Ovary (tissue), 9 donors: ENCODE measurements around the gene NCCRP1. TPM values are rescaled to one million over a fixed set of nuclear protein-coding genes. Genes with fewer than 3 reads are reported as not detected.

Experiments used
- DNase-seq, 5 donors: peaks; one replicate each; pipeline ENCODE4 v3.0.0-alpha.2; 2019 to 2020
- H3K27ac ChIP-seq, 2 donors: fragments of 200-600 bp; one replicate each; pipeline versions ENCODE4 v1.5.1 to v1.8.0; 2019 to 2022
- H3K27me3 ChIP-seq: fragments of 200-600 bp; one replicate; pipeline ENCODE4 v1.8.0; 2022
- H3K36me3 ChIP-seq: fragments of 200-600 bp; sonication (generic); one replicate; pipeline ENCODE4 v1.5.1; 2019
- H3K4me1 ChIP-seq: one replicate; pipeline ENCODE4 v1.8.1; 2013; ENCODE audit warnings: mild to moderate bottlenecking, moderate library complexity; ENCODE audit not compliant: insufficient read depth
- H3K4me3 ChIP-seq: fragments of 200-600 bp; sonication (generic); one replicate; pipeline ENCODE4 v1.5.1; 2017
- H3K9me3 ChIP-seq, 2 donors: fragments of 200-600 bp in 1 of 2; sonication (generic) in 1 of 2; one replicate each; pipeline versions ENCODE4 v1.5.1 to v1.8.1; 2013 to 2019; ENCODE audit warnings: mild to moderate bottlenecking in 1 of 2, moderate library complexity in 1 of 2
- EP300 ChIP-seq: sonication (generic); formaldehyde crosslinking; IDR thresholded peaks from one replicate; pipeline ENCODE4 v1.6.1; 2017; ENCODE audit warnings: antibody characterized with exemption
- POLR2A ChIP-seq: fragments of 450-650 bp; IDR thresholded peaks from one replicate; pipeline ENCODE4 v1.6.1; 2017; ENCODE audit warnings: antibody characterized with exemption, mild to moderate bottlenecking, moderate library complexity
- WGBS, 3 donors: extraction: QIAGEN DNeasy Blood & Tissue Kit in 1 of 3; methylation state at CpG; one replicate each; pipeline versions ENCODE4 v1.1.5 to v1.1.7; 2013 to 2017; 5-methylcytosine and 5-hydroxymethylcytosine counted together
- intact Hi-C, 4 donors: fragments of 100-400 bp; cut with DNase I; formaldehyde crosslinking; loops; one replicate each; pipeline versions ENCODE4 v1.11.0 to v1.15.1; 2022 to 2023
- polyA plus RNA-seq, 2 donors: library from polyadenylated mRNA; stranded (reverse); fragments of 200-250 nt in 1 of 2; fragments of 350-450 nt in 1 of 2; fragmentation: Illumina TruSeq in 1 of 2; extraction: RNeasy Lipid Tissue Mini Kit (QIAGEN cat#74804) in 1 of 2; gene quantifications; one replicate each; pipeline ENCODE4 v1.2.3, GENCODE V29; 2013 to 2014
- total RNA-seq, 7 donors: library from RNA; depleted of rRNA in 2 of 7; stranded (reverse); fragments of >200 nt in 2 of 7; fragmentation: NEBNext Ultra II Directional in 3 of 7; extraction: Animal tissue kit (Norgen Biotek cat#: 25700) in 3 of 7; gene quantifications; one replicate each; pipeline versions ENCODE4 v1.1.0 to v1.2.4, GENCODE V29; 2016 to 2023
- TF ChIP-seq, protein P1 (sequence below), 3 donors: fragments of 450-650 bp in 2 of 3; fragments of 200-600 bp in 1 of 3; IDR thresholded peaks; one replicate each; pipeline versions ENCODE4 v1.5.1 to v1.8.0; 2016 to 2022; ENCODE audit warnings: antibody characterized with exemption in 3 of 3, mild to moderate bottlenecking in 1 of 3
- donor health status: DM: no; HTN: no; CAD: no; lungs with moderate emphysema.
- donor health status: DM: no; HTN: no; CAD: no.
- donor health status: Bipolar disorder and iron deficiency.
- donor health status: DM: yes; HTN: yes; CAD: no.
- donor health status: DM: no; HTN: no; CAD: no.
- donor health status: DM: yes; HTN: yes; CAD: no.

The NCCRP1 gene
- total and polyA plus RNA-seq, 9 donors, result 0.05 to 4.4 (median 0.20) TPM; not detected in 4

DNA sequence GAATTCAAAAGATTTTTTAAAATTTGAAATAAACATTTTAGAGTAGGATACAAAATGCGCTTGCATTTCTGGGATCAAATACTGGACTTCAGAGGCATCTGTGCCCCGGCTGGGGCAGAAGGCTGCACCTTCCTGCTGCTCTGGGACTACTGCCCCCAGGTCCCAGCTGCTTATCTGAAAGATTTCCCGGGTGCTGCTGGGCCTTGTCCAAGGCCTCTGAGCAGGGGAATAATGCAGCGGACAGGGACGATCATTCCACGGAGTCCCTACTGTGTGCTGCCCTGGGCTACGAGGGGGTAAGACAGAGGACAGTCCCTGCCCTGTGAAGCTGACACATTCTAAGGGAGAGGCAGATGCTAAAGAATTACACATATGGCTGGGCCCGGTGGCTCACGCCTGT lies 33.1 kb upstream of the NCCRP1 start:
- intact Hi-C loops, result no loop called here
- Histone ChIP-seq H3K9me3 (no peaks in the 10 kb centered on the region), H3K27ac (no peak overlapping the region), H3K4me1 (peaks cover 25% of the 10 kb centered on the region), H3K27me3 (no peaks in the 10 kb centered on the region), H3K4me3 (no peak overlapping the region), H3K36me3 (no peaks in the 10 kb centered on the region)
- WGBS, 3 donors, result 73 to 81% (median 79%) methylated on average over 9 of the region's 9 CpGs
- TF ChIP-seq EP300 (no peak), POLR2A (no peak)
- TF ChIP-seq, protein P1, sequence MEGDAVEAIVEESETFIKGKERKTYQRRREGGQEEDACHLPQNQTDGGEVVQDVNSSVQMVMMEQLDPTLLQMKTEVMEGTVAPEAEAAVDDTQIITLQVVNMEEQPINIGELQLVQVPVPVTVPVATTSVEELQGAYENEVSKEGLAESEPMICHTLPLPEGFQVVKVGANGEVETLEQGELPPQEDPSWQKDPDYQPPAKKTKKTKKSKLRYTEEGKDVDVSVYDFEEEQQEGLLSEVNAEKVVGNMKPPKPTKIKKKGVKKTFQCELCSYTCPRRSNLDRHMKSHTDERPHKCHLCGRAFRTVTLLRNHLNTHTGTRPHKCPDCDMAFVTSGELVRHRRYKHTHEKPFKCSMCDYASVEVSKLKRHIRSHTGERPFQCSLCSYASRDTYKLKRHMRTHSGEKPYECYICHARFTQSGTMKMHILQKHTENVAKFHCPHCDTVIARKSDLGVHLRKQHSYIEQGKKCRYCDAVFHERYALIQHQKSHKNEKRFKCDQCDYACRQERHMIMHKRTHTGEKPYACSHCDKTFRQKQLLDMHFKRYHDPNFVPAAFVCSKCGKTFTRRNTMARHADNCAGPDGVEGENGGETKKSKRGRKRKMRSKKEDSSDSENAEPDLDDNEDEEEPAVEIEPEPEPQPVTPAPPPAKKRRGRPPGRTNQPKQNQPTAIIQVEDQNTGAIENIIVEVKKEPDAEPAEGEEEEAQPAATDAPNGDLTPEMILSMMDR (IDR thresholded peaks at IDR 0.05), result no peak
- DNase-seq, result no peak

DNA sequence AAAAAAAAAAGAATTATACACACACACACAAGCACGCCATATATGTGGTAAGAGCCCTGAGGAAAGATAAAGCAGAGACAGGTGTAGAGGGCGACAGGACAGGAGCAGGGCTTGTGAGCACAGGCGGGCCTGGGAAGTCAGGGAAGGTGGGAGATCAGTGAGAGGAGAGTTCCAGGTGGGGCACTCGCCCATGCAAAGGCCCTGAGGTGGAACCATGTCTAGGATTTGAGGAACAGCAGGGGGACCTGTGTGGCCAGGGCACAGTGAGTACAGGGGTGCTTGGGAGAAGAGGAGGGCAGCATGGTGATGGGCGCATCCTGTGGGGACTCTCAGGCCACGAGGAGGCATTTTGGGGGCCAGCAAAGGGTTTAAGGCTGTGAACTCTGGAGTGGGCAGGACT lies 32.5 kb upstream of the NCCRP1 start:
- Histone ChIP-seq H3K4me3 (no peak overlapping the region), H3K4me1 (peaks cover 25% of the 10 kb centered on the region), H3K27me3 (no peaks in the 10 kb centered on the region), H3K36me3 (no peaks in the 10 kb centered on the region), H3K9me3 (no peaks in the 10 kb centered on the region), H3K27ac (no peak overlapping the region)
- TF ChIP-seq POLR2A, result no peak
- no peak for TF ChIP-seq EP300
- intact Hi-C loops, result no loop called here
- DNase-seq, result no peak
- WGBS, 3 donors, result 94 to 95% (median 94%) methylated on average over 6 of the region's 6 CpGs

DNA sequence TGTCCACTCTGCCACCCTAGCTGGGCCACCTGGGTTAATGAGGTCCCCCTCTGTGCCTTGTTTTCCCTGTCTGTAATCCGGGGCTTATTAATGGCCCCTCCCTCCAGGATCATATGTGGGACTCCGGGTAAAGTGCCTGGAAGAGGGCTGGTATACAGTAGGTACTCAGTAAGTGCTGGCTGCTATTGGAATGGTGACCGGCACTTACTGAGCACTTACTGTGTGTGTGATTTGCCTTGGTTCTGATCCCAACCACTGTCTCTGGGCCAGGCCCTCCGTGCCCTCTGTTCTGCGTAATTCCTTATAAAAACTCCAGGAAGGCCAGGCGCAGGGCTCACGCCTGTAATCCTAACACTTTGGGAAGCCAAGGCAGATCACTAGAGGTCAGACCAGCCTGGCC lies 30.9 kb upstream of the NCCRP1 start:
- TF ChIP-seq POLR2A, result no peak
- TF ChIP-seq EP300, result no peak
- TF ChIP-seq, protein P1 (IDR thresholded peaks at IDR 0.05), result no peak
- WGBS, 3 donors, result 94 to 98% (median 97%) methylated on average over 7 of the region's 7 CpGs
- no peak overlapping the region for H3K4me3 ChIP-seq
- no peaks in the 10 kb centered on the region for H3K9me3 ChIP-seq
- no peaks in the 10 kb centered on the region for H3K36me3 ChIP-seq
- H3K27me3 ChIP-seq, result no peaks in the 10 kb centered on the region
- DNase-seq, result no peak
- H3K27ac ChIP-seq, result no peak overlapping the region
- intact Hi-C loops, result no loop called here
- H3K4me1 ChIP-seq, result peaks cover 13% of the 10 kb centered on the region

DNA sequence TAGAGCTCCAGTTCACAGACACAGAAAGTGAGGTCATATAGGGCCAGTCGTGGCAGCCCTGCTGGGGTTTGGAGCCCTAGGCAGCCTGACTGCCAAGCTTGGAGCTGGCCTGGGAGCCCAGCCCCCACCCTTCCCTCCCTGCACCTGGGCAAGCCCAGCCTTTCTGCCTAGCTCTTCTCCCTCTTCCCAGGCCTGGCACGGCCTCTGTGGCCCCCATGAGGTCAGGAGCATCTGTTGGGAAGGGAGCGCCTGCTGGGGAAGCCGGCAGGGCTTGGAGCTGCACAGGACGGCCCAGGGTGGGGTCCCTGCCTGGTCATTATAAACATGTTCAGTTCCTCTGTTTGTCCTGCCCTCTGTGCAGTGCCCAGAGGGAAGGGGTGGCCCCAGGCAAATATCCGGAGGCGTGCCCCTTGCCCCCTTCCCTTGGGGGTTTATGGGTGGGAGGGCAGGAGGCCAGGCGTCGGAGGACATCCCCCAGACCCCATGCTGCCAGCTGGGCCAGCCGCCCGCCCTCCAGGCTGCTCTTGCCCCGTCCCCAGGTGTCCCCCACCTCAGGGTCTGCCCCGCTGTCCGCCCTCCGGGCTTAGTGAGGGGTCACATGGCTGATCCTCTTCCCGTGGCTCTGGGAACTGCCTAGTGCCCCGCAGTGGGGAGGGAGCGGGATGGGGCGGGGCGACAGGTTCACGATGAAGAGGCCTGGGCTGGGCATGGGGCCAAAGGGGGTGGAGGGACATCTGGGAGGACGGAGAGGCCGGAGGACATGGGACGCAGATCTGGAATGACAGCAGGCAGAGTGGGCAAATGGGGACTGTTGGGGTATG lies 30.0 kb upstream of the NCCRP1 start:
- TF ChIP-seq POLR2A (no peak), EP300 (no peak)
- Histone ChIP-seq H3K4me1 (peaks cover 7% of the 10 kb centered on the region), H3K9me3 (no peaks in the 10 kb centered on the region), H3K27me3 (no peaks in the 10 kb centered on the region), H3K36me3 (no peaks in the 10 kb centered on the region), H3K27ac (peak overlapping the region in 1 of 2 donors; percentile 38), H3K4me3 (no peak overlapping the region)
- 51 to 55% (median 52%) methylated on average over 24 of the region's 24 CpGs for WGBS, 3 donors
- DNase-seq, result peak; percentile 57 to 76 (median 69)
- intact Hi-C loops, result no loop called here

DNA sequence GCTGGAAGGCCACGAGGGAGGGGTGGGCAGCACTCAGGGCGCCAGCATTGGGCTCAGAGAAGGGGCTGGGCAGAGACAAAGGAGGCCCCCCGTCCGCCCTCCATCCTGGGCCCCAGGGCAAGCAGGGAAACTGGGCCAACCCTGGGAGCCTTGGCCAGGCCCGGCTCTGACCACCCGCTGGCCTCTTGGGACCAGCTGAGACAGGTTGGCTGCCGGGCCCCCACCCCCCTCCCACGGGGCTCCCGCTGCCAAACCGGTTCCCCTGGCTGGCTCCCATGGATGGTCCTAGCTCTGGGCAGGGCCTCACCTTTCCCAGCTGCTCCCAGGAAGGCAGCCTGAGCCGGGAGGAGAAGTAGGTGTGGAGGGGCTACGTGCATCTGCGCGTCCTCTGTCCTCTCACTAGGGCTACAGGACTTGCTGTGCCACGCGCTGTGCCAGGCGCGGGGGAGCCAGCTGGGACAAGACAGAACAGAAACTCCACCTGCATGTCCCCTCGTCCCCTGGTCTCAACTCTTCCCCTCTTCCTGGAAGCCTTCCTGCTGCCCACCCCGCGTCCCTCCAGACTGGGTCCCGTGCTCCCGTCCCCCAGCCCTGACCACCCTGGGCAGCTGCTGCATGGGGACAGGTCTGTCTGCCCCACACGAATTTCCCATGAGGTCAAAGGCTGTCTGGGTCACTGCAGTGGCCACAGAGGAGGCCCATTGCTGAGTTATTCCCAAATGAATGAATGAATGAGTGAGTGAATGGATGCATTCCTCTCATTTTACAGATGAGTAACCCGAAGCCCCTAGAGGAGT lies 29.1 kb upstream of the NCCRP1 start:
- peaks cover 6% of the 10 kb centered on the region for H3K4me1 ChIP-seq
- H3K27me3 ChIP-seq, result no peaks in the 10 kb centered on the region
- peak in 1 of 5 donors; percentile 38 for DNase-seq
- 70 to 87% (median 71%) methylated on average over 17 to 25 of the region's 25 CpGs for WGBS, 3 donors
- H3K27ac ChIP-seq, result peak overlapping the region in 1 of 2 donors; percentile 31
- intact Hi-C loops, result no loop called here
- H3K9me3 ChIP-seq, result no peaks in the 10 kb centered on the region
- no peaks in the 10 kb centered on the region for H3K36me3 ChIP-seq
- TF ChIP-seq EP300 (no peak), POLR2A (no peak)
- TF ChIP-seq, protein P1 (IDR thresholded peaks at IDR 0.05), result no peak
- H3K4me3 ChIP-seq, result no peak overlapping the region
